CD4-positive, CD25-positive, alpha-beta regulatory T cell (primary cell): ENCODE data around the gene MARCHF5. TPM values are rescaled to one million over a fixed set of nuclear protein-coding genes. Genes with fewer than 3 reads are reported as not detected.

ENCODE experiments used
- ATAC-seq, 2 donors: fragments of 150-1000 bp; cut with Tn5 transposase; one replicate each; pipeline ENCODE4 v1.10.0; 2021; ENCODE audit warnings: low read depth in 2 of 2, moderate number of reproducible peaks in 2 of 2, moderate library complexity in 1 of 2
- DNase-seq, 3 donors: peaks; one replicate each; pipeline versions ENCODE4 v3.0.0 to v3.0.0-alpha.2; 2012 to 2022; ENCODE audit warnings: mixed read lengths in 1 of 3
- H3K27ac ChIP-seq: one replicate; pipeline ENCODE4 v1.7.0; 2013; ENCODE audit warnings: mild to moderate bottlenecking, low read length; ENCODE audit not compliant: insufficient read depth, poor library complexity, severe bottlenecking
- H3K27me3 ChIP-seq: one replicate; pipeline ENCODE4 v1.7.0; 2013; ENCODE audit warnings: low read length; ENCODE audit not compliant: control insufficient read depth, insufficient read depth
- H3K36me3 ChIP-seq: one replicate; pipeline ENCODE4 v1.7.0; 2013; ENCODE audit warnings: mild to moderate bottlenecking, low read length, moderate library complexity; ENCODE audit not compliant: control insufficient read depth, insufficient read depth
- H3K4me1 ChIP-seq: 2 replicates; pipeline ENCODE4 v1.7.0; 2013; ENCODE audit warnings: mild to moderate bottlenecking, low read length; ENCODE audit not compliant: insufficient read depth, control insufficient read depth, poor library complexity, severe bottlenecking
- H3K4me3 ChIP-seq: one replicate; pipeline ENCODE4 v1.7.0; 2013; ENCODE audit warnings: low read depth, mild to moderate bottlenecking, low read length, moderate library complexity
- H3K9me3 ChIP-seq, 2 experiments: 1 replicate in 1 of 2; 2 replicates in 1 of 2; pipeline ENCODE4 v1.7.0; 2013; ENCODE audit warnings: low read length in 2 of 2, mild to moderate bottlenecking in 1 of 2, moderate library complexity in 1 of 2; ENCODE audit not compliant: control insufficient read depth in 2 of 2
- H3K27ac Mint-ChIP-seq, 3 donors: one replicate each; pipeline ENCODE4 v1.8.0; 2020 to 2022; ENCODE audit warnings: mild to moderate bottlenecking in 3 of 3, mixed read lengths in 3 of 3, moderate library complexity in 2 of 3
- H3K27me3 Mint-ChIP-seq: one replicate; pipeline ENCODE4 v1.8.0; 2022; ENCODE audit warnings: mild to moderate bottlenecking, mixed read lengths
- H3K36me3 Mint-ChIP-seq: one replicate; pipeline ENCODE4 v1.8.0; 2020; ENCODE audit warnings: mixed read lengths
- H3K4me1 Mint-ChIP-seq, 4 donors: one replicate each; pipeline ENCODE4 v1.8.0; 2020 to 2022; ENCODE audit warnings: mixed read lengths in 4 of 4, mild to moderate bottlenecking in 1 of 4
- H3K4me3 Mint-ChIP-seq, 4 donors: one replicate each; pipeline ENCODE4 v1.8.0; 2020 to 2022; ENCODE audit warnings: mild to moderate bottlenecking in 4 of 4, mixed read lengths in 4 of 4, moderate library complexity in 3 of 4
- H3K9me3 Mint-ChIP-seq, 7 donors: one replicate each; pipeline ENCODE4 v1.8.0; 2020 to 2022; ENCODE audit warnings: mixed read lengths in 7 of 7, mild to moderate bottlenecking in 3 of 7, moderate library complexity in 2 of 7
- polyA plus RNA-seq, 4 donors: library from polyadenylated mRNA; unstranded; fragments of 300-500 nt; fragmentation: Illumina TruSeq; gene quantifications; one replicate each; pipeline ENCODE4 v1.2.3, GENCODE V29; 2021
- total RNA-seq: library from RNA; stranded (reverse); gene quantifications from one replicate; pipeline ENCODE4 v1.2.3, GENCODE V29; 2022

MARCHF5 gene
- total RNA-seq: 27.8 TPM
- polyA plus RNA-seq: 10 to 100 TPM; 21.8 to 36.6 (median 25.0) TPM

- Histone ChIP-seq H3K9me3 (no peaks in the 10 kb centered on the region), H3K27me3 (no peaks in the 10 kb centered on the region), H3K36me3 (no peaks in the 10 kb centered on the region), H3K4me3 (peak within 1 kb of the TSS; percentile 90), H3K4me1 (peaks cover 27% of the 10 kb centered on the region), H3K27ac (peak within 1 kb of the TSS; percentile 80)
- Mint-ChIP-seq H3K36me3 (peaks cover 8% of the 10 kb centered on the region), H3K9me3 (no peaks in the 10 kb centered on the region), H3K4me3 (peak within 1 kb of the TSS; percentile 96 to 98 (median 97)), H3K4me1 (peaks cover 8 to 43% (median 30%) of the 10 kb centered on the region in 4 donors), H3K27me3 (no peaks in the 10 kb centered on the region), H3K27ac (peak within 1 kb of the TSS; percentile 82 to 88 (median 83))
- ATAC-seq (peak; percentile 99), DNase-seq (peak; percentile 89 to 97 (median 90))
Observed at GRCh38 chr10:92290837-92291615, at the start of gene MARCHF5, which contains the start of gene CPEB3. Gene MARCHF5 (plus strand): TSS chr10:92291167. CDS start chr10:92291495, 328 bp downstream. Gene CPEB3 (minus strand): TSS chr10:92291078. CDS start chr10:92240350, 50,728 bp downstream.

- ATAC-seq: no peak
- Mint-ChIP-seq H3K27ac (no peak overlapping the region), H3K4me3 (peak overlapping the region; percentile 90 to 96 (median 94)), H3K9me3 (no peaks in the 10 kb centered on the region), H3K27me3 (peaks cover 12% of the 10 kb centered on the region), H3K36me3 (no peaks in the 10 kb centered on the region), H3K4me1 (peaks cover 18 to 38% (median 29%) of the 10 kb centered on the region in 4 donors)
- H3K27me3 ChIP-seq: no peaks in the 10 kb centered on the region
- peak overlapping the region; percentile 100 for H3K4me3 ChIP-seq
- no peak for DNase-seq
- H3K36me3 ChIP-seq: no peaks in the 10 kb centered on the region
- no peak overlapping the region for H3K27ac ChIP-seq
- peaks cover 20% of the 10 kb centered on the region for H3K4me1 ChIP-seq
- no peaks in the 10 kb centered on the region for H3K9me3 ChIP-seq
Observed at GRCh38 chr10:92241501-92241900, 49.5 kb upstream of the MARCHF5 start.

- Mint-ChIP-seq H3K27me3 (peaks cover 12% of the 10 kb centered on the region), H3K4me1 (peaks cover 13 to 38% (median 25%) of the 10 kb centered on the region in 4 donors), H3K9me3 (no peaks in the 10 kb centered on the region), H3K36me3 (no peaks in the 10 kb centered on the region), H3K4me3 (peak overlapping the region; percentile 2 to 94 (median 61)), H3K27ac (peak overlapping the region in 1 of 3 donors; percentile 12)
- Histone ChIP-seq H3K27ac (no peak overlapping the region), H3K4me3 (no peak overlapping the region), H3K27me3 (no peaks in the 10 kb centered on the region), H3K36me3 (no peaks in the 10 kb centered on the region), H3K4me1 (peaks cover 20% of the 10 kb centered on the region), H3K9me3 (no peaks in the 10 kb centered on the region)
- no peak for ATAC-seq
- DNase-seq: no peak
Observed at GRCh38 chr10:92242380-92242779, 48.6 kb upstream of the MARCHF5 start.

- peak overlapping the region in 2 of 3 donors; percentile 16 to 43 for H3K27ac Mint-ChIP-seq
- no peaks in the 10 kb centered on the region for H3K36me3 Mint-ChIP-seq
- peak overlapping the region; percentile 46 for H3K4me3 ChIP-seq
Observed at GRCh38 chr10:92242910-92243671, 47.9 kb upstream of the MARCHF5 start.

GRCh38 chr10:92244796-92245195, 46.2 kb upstream of the MARCHF5 start:
- peaks cover 7% of the 10 kb centered on the region for H3K27me3 Mint-ChIP-seq
- Histone ChIP-seq H3K27ac (no peak overlapping the region), H3K4me3 (no peak overlapping the region), H3K36me3 (no peaks in the 10 kb centered on the region), H3K4me1 (peaks cover 9% of the 10 kb centered on the region), H3K27me3 (no peaks in the 10 kb centered on the region), H3K9me3 (no peaks in the 10 kb centered on the region)
- H3K27ac Mint-ChIP-seq: no peak overlapping the region
- ATAC-seq: no peak
- H3K4me3 Mint-ChIP-seq: no peak overlapping the region
- H3K9me3 Mint-ChIP-seq: no peaks in the 10 kb centered on the region
- H3K4me1 Mint-ChIP-seq: peaks cover 4 to 21% (median 11%) of the 10 kb centered on the region in 4 donors
- no peaks in the 10 kb centered on the region for H3K36me3 Mint-ChIP-seq
- no peak for DNase-seq

More at GRCh38 chr10:92242910-92243671, 47.9 kb upstream of the MARCHF5 start:
- Histone ChIP-seq H3K9me3 (no peaks in the 10 kb centered on the region), H3K36me3 (no peaks in the 10 kb centered on the region), H3K27ac (no peak overlapping the region), H3K4me1 (peaks cover 17% of the 10 kb centered on the region), H3K27me3 (no peaks in the 10 kb centered on the region)
- peak in 2 of 3 donors; percentile 15 to 42 for DNase-seq
- Mint-ChIP-seq H3K4me3 (peak overlapping the region; percentile 24 to 94 (median 78)), H3K4me1 (peaks cover 10 to 35% (median 20%) of the 10 kb centered on the region in 4 donors), H3K27me3 (peaks cover 12% of the 10 kb centered on the region), H3K9me3 (no peaks in the 10 kb centered on the region)
- ATAC-seq: peak; percentile 41 to 59

GRCh38 chr10:92248566-92248965, 42.4 kb upstream of the MARCHF5 start:
- Histone ChIP-seq H3K36me3 (no peaks in the 10 kb centered on the region), H3K27me3 (no peaks in the 10 kb centered on the region), H3K27ac (no peak overlapping the region), H3K9me3 (no peaks in the 10 kb centered on the region), H3K4me1 (no peaks in the 10 kb centered on the region), H3K4me3 (no peak overlapping the region)
- Mint-ChIP-seq H3K9me3 (no peaks in the 10 kb centered on the region), H3K27me3 (no peaks in the 10 kb centered on the region), H3K4me3 (no peak overlapping the region), H3K36me3 (no peaks in the 10 kb centered on the region), H3K27ac (no peak overlapping the region), H3K4me1 (peaks cover 0 to 2% (median under 1%) of the 10 kb centered on the region in 4 donors)
- DNase-seq (no peak), ATAC-seq (no peak)

GRCh38 chr10:92263396-92263795, 27.6 kb upstream of the MARCHF5 start:
- H3K4me1 Mint-ChIP-seq: peaks cover 0 to 10% (median 9%) of the 10 kb centered on the region in 4 donors
- ATAC-seq (no peak), DNase-seq (no peak)
- peaks cover 4% of the 10 kb centered on the region for H3K36me3 Mint-ChIP-seq
- Histone ChIP-seq H3K27me3 (no peaks in the 10 kb centered on the region), H3K4me3 (no peak overlapping the region), H3K36me3 (no peaks in the 10 kb centered on the region), H3K9me3 (no peaks in the 10 kb centered on the region), H3K4me1 (no peaks in the 10 kb centered on the region), H3K27ac (no peak overlapping the region)
- H3K27ac Mint-ChIP-seq: no peak overlapping the region
- H3K27me3 Mint-ChIP-seq: no peaks in the 10 kb centered on the region
- H3K4me3 Mint-ChIP-seq: no peak overlapping the region
- no peaks in the 10 kb centered on the region for H3K9me3 Mint-ChIP-seq
